Activated CD8-positive, alpha-beta memory T cell treated with anti-CD3 and anti-CD28 coated beads, Interleukin-2, amount 10 ng/mL, durations not matched to agents 7 days and 5 days (primary cell): Measurements from ENCODE around the gene GPR15. TPM values are rescaled to one million over a fixed set of nuclear protein-coding genes. Genes with fewer than 3 reads are reported as not detected.

Experiments used
- total RNA-seq, 2 experiments: library from RNA; stranded (reverse); gene quantifications; one replicate each; pipeline ENCODE4 v1.2.3, GENCODE V29; 2021

GPR15 gene
- total RNA-seq, 2 experiments from 2014 or later = 107 to 182 TPM

Other genes starting within 250 kb of the GPR15 start
- gene OR5H2, start 249.5 kb upstream of the GPR15 start, total RNA-seq = not detected
- gene OR5K4, start 178.1 kb upstream of the GPR15 start, total RNA-seq = not detected
- not detected for gene OR5K3, start 141.3 kb upstream of the GPR15 start, total RNA-seq
- gene OR5K1, start 68.8 kb upstream of the GPR15 start, total RNA-seq = not detected
- not detected for gene OR5K2, start 34.3 kb upstream of the GPR15 start, total RNA-seq
- 100 to 1,000 TPM; 514 to 528 TPM for gene CLDND1, start 9.1 kb upstream of the GPR15 start, total RNA-seq
- 10 to 100 TPM; 71.6 to 88.5 TPM for gene CPOX, start 61.6 kb downstream of the GPR15 start, total RNA-seq
- under 1 TPM in 1 of 2 experiments, not detected in 1; 0.12 TPM for gene ST3GAL6, start 231.4 kb downstream of the GPR15 start, total RNA-seq